Measurements from ENCODE around the gene RPL13.

GRCh38 chr16:89579351-89579750 lies 18.9 kb downstream of the RPL13 start:
- TF ChIP-seq CTCF (IDR thresholded peaks at IDR 0.05) (no peak), POLR2A (IDR thresholded peaks at IDR 0.05) (no peak)

Data from Peyer's patch (tissue), 4 donors.